K562 (cell line): ENCODE results near the gene CNTRL.

Experiments used
- TAF1 ChIP-seq: IDR thresholded peaks from 2 replicates; pipeline ENCODE4 v1.6.1; 2011; ENCODE audit warnings: mild to moderate bottlenecking, low read length, moderate library complexity; ENCODE audit not compliant: insufficient read depth, control insufficient read depth, severe bottlenecking; ENCODE audit errors: extremely low read depth
- TCF7L2 ChIP-seq: fragments of 150-350 bp; IDR thresholded peaks from 2 replicates; pipeline ENCODE4 v1.6.1; 2016; ENCODE audit warnings: low read depth, mild to moderate bottlenecking, low read length, moderate library complexity
- ZC3H11A ChIP-seq: IDR thresholded peaks from 2 replicates; pipeline ENCODE4 v1.6.1; 2012; ENCODE audit warnings: low read depth, low read length, improper control_type of control experiment

GRCh38 chr9:121200356-121200755 lies 125.6 kb downstream of the CNTRL start:
- no peak for TF ChIP-seq TCF7L2
- TF ChIP-seq ZC3H11A = no peak
- TF ChIP-seq TAF1 = no peak
